NCI-H2196 treated with DMSO at 0.1 percent for 48 hours (cell line): ENCODE results near the gene HABP4.

Experiments used
- DNase-seq: peaks from one replicate; lab custom pipeline; 2025; ENCODE audit not compliant: unreplicated experiment; lab: John Stamatoyannopoulos, UW

The HABP4 gene

GRCh38 chr9:96449845-96450612 is at the start of gene HABP4:
HABP4 (plus strand) TSS chr9:96450169; CDS start chr9:96450280, 111 bp downstream.
- DNase-seq, result peak; percentile 95

- no peak for DNase-seq
These were observed 41.3 kb upstream of the HABP4 start for GRCh38 chr9:96408409-96409280.

- no peak for DNase-seq
These were observed 38.7 kb upstream of the HABP4 start for GRCh38 chr9:96411129-96411838.

GRCh38 chr9:96412174-96412913 is 37.6 kb upstream of the HABP4 start:
- no peak for DNase-seq

GRCh38 chr9:96413302-96414221 is 36.4 kb upstream of the HABP4 start:
- no peak for DNase-seq

GRCh38 chr9:96417051-96417586 is 32.9 kb upstream of the HABP4 start:
- DNase-seq, result peak; percentile 82

- DNase-seq, result no peak
These were observed 32.3 kb upstream of the HABP4 start for GRCh38 chr9:96417661-96418082.

- DNase-seq, result peak; percentile 94
These were observed 31.7 kb upstream of the HABP4 start, which contains the start of gene ZNF367 for GRCh38 chr9:96418083-96418919. ZNF367 (minus strand) TSS chr9:96418370; CDS start chr9:96418032, 338 bp downstream.

- peak; percentile 19 for DNase-seq
These were observed 30.9 kb upstream of the HABP4 start for GRCh38 chr9:96418920-96419690.

- no peak for DNase-seq
These were observed 30.3 kb upstream of the HABP4 start for GRCh38 chr9:96419691-96419969.

GRCh38 chr9:96420468-96421219 is 29.3 kb upstream of the HABP4 start:
- peak; percentile 65 for DNase-seq

- no peak for DNase-seq
These were observed 26.5 kb upstream of the HABP4 start for GRCh38 chr9:96423322-96423984.

GRCh38 chr9:96423985-96424336 is 26.0 kb upstream of the HABP4 start:
- no peak for DNase-seq

- no peak for DNase-seq
These were observed 24.3 kb upstream of the HABP4 start for GRCh38 chr9:96425500-96426169.

- DNase-seq, result no peak
These were observed 20.2 kb upstream of the HABP4 start for GRCh38 chr9:96429732-96430131.

- no peak for DNase-seq
These were observed 19.6 kb upstream of the HABP4 start for GRCh38 chr9:96430377-96430776.
